ENCODE measurements around the gene CBX4.

CBX4 gene

DNA sequence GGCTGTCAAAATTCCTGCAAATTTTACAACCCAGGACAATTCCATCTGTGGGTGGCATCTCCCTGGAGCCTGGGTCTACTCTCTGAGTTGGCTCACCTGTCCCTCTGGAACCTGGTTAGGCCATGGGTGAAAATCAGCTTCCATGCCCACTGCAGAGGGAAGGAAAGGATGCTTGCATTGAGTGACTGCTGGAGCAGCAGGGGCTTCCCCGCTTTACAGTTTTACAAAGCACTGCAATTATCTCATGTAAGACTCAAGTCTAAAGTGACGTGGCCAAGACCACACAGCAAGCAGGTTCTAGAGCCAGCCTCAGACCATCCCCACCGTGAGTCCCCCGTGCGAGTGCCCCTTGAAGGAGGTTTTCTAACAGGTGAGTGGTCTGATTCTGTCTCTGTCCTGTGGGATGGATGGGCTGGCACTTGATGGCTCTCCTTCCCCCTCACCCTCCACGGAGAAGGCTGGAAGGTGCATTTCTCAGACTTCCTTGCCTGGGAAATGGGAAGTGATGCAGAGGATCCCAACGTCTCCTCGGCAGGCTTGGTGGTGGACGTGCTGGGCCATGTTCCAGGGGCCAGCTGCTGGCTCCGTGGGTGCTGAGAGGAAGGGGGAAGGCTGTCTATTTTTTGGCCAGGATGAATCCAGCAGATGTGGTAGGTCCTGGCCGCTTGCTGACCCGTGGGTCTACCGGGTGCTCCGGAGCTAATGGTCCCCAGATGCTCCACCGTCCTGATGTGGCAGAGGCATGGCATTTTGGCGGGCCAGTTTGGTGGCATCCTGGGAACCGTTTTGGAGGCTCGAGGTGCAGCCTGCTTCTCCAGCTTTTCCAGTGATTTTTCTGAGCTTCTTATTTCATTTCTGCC lies 26.3 kb upstream of the CBX4 start:
- Histone ChIP-seq H3K4me3 (ENCODE audit: insufficient read length, low read depth) (no peak overlapping the region), H3K9me3 (ENCODE audit: insufficient read depth, low read length) (no peaks in the 10 kb centered on the region), H3K4me1 (ENCODE audit: insufficient read depth, insufficient read length) (peaks cover 25% of the 10 kb centered on the region), H3K9ac (ENCODE audit: insufficient read length, low read depth) (no peak overlapping the region), H3K36me3 (ENCODE audit: insufficient read depth, insufficient read length, low read length) (no peaks in the 10 kb centered on the region), H3K27me3 (ENCODE audit: insufficient read depth, insufficient read length) (no peaks in the 10 kb centered on the region)
- no peak for DNase-seq (ENCODE audit: low read depth, low spot score)
- TF ChIP-seq SUZ12 (IDR thresholded peaks at IDR 0.05; ENCODE audit: extremely low read depth, insufficient read depth, insufficient read length) (no peak), ZNF274 (IDR thresholded peaks at IDR 0.05; ENCODE audit: low read depth, low read length) (no peak), YY1 (IDR thresholded peaks at IDR 0.05; ENCODE audit: insufficient read depth, insufficient read length) (no peak)

DNA sequence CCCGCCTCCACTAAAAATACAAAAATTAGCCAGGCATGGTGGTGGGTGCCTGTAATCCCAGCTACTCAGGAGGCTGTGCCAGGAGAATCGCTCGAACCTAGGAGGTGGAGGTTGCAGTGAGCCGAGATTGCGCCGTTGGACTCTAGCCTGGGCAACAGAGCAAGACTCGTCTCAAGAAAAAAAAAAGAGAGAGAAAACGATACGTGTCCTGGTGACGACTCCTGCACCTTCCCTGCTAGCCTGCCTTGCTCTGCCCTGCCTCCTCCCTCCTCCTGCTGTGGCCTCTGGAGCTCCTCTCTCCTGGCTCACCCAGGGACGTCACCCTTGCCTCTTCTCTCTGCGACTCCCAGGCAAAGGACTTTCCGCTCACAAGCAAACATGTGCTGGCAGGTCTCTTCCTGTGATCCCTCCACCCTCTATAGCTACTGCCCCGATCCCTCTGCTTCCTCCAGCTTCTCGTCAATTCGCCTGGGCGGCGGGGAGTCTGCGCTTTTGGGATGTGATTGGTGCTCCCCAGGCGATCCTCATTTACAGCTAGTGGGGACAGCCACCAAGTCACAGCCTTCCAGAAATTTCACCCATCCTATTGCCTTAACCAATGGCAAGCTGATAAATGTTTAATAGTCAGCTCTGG lies 25.5 kb upstream of the CBX4 start:
- TF ChIP-seq ZNF274 (IDR thresholded peaks at IDR 0.05; ENCODE audit: low read depth, low read length) (no peak), SUZ12 (IDR thresholded peaks at IDR 0.05; ENCODE audit: extremely low read depth, insufficient read depth, insufficient read length) (no peak), YY1 (IDR thresholded peaks at IDR 0.05; ENCODE audit: insufficient read depth, insufficient read length) (no peak)

DNA sequence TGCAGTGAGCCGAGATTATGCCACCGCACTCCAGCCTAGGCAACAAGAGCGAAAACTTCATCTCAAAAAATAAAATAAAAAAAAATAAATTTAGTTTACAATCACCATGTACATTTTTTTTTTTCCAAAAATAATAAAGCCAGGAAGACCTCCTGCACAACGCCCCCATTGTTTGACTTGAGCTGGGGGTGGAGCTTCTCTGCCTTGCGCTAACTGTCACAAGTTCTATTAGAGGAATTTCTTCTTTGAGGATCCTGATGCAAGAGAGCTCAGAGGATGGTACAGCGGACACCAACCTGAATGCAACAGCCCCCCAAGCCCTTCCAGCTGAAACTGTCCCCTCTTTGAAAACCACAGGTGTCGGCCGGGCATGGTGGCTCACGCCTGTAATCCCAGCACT lies 24.9 kb upstream of the CBX4 start:
- Histone ChIP-seq H3K27me3 (ENCODE audit: insufficient read depth, insufficient read length) (no peaks in the 10 kb centered on the region), H3K9ac (ENCODE audit: insufficient read length, low read depth) (no peak overlapping the region), H3K36me3 (ENCODE audit: insufficient read depth, insufficient read length, low read length) (no peaks in the 10 kb centered on the region), H3K4me3 (ENCODE audit: insufficient read length, low read depth) (no peak overlapping the region), H3K4me1 (ENCODE audit: insufficient read depth, insufficient read length) (peaks cover 25% of the 10 kb centered on the region), H3K9me3 (ENCODE audit: insufficient read depth, low read length) (no peaks in the 10 kb centered on the region)
- TF ChIP-seq ZNF274 (IDR thresholded peaks at IDR 0.05; ENCODE audit: low read depth, low read length) (no peak), SUZ12 (IDR thresholded peaks at IDR 0.05; ENCODE audit: extremely low read depth, insufficient read depth, insufficient read length) (no peak), YY1 (IDR thresholded peaks at IDR 0.05; ENCODE audit: insufficient read depth, insufficient read length) (no peak)
- no peak for DNase-seq (ENCODE audit: low read depth, low spot score)

More for the DNA sequence above, 25.5 kb upstream of the CBX4 start:
- H3K36me3 ChIP-seq (ENCODE audit: insufficient read depth, insufficient read length, low read length) = no peaks in the 10 kb centered on the region
- H3K9ac ChIP-seq (ENCODE audit: insufficient read length, low read depth) = no peak overlapping the region
- no peak overlapping the region for H3K4me3 ChIP-seq (ENCODE audit: insufficient read length, low read depth)
- no peaks in the 10 kb centered on the region for H3K9me3 ChIP-seq (ENCODE audit: insufficient read depth, low read length)
- DNase-seq (ENCODE audit: low read depth, low spot score) = no peak
- H3K4me1 ChIP-seq (ENCODE audit: insufficient read depth, insufficient read length) = peaks cover 25% of the 10 kb centered on the region
- no peaks in the 10 kb centered on the region for H3K27me3 ChIP-seq (ENCODE audit: insufficient read depth, insufficient read length)

GRCh38 chr17:79862771-79863440 lies 23.7 kb upstream of the CBX4 start:
- Histone ChIP-seq H3K4me3 (ENCODE audit: insufficient read length, low read depth) (no peak overlapping the region), H3K4me1 (ENCODE audit: insufficient read depth, insufficient read length) (peaks cover 25% of the 10 kb centered on the region), H3K9ac (ENCODE audit: insufficient read length, low read depth) (no peak overlapping the region), H3K9me3 (ENCODE audit: insufficient read depth, low read length) (no peaks in the 10 kb centered on the region), H3K27me3 (ENCODE audit: insufficient read depth, insufficient read length) (no peaks in the 10 kb centered on the region), H3K36me3 (ENCODE audit: insufficient read depth, insufficient read length, low read length) (no peaks in the 10 kb centered on the region)
- no peak for TF ChIP-seq ZNF274 (IDR thresholded peaks at IDR 0.05; ENCODE audit: low read depth, low read length)
- no peak for TF ChIP-seq YY1 (IDR thresholded peaks at IDR 0.05; ENCODE audit: insufficient read depth, insufficient read length)
- TF ChIP-seq SUZ12 (IDR thresholded peaks at IDR 0.05; ENCODE audit: extremely low read depth, insufficient read depth, insufficient read length) = no peak
- no peak for DNase-seq (ENCODE audit: low read depth, low spot score)

GRCh38 chr17:79862238-79862637 lies 23.0 kb upstream of the CBX4 start:
- no peaks in the 10 kb centered on the region for H3K36me3 ChIP-seq (ENCODE audit: insufficient read depth, insufficient read length, low read length)
- no peak for TF ChIP-seq SUZ12 (IDR thresholded peaks at IDR 0.05; ENCODE audit: extremely low read depth, insufficient read depth, insufficient read length)
- no peak for TF ChIP-seq ZNF274 (IDR thresholded peaks at IDR 0.05; ENCODE audit: low read depth, low read length)
- TF ChIP-seq YY1 (IDR thresholded peaks at IDR 0.05; ENCODE audit: insufficient read depth, insufficient read length) = no peak
- H3K4me3 ChIP-seq (ENCODE audit: insufficient read length, low read depth) = no peak overlapping the region
- no peak overlapping the region for H3K9ac ChIP-seq (ENCODE audit: insufficient read length, low read depth)
- H3K4me1 ChIP-seq (ENCODE audit: insufficient read depth, insufficient read length) = peaks cover 25% of the 10 kb centered on the region
- DNase-seq (ENCODE audit: low read depth, low spot score) = no peak
- no peaks in the 10 kb centered on the region for H3K27me3 ChIP-seq (ENCODE audit: insufficient read depth, insufficient read length)
- no peaks in the 10 kb centered on the region for H3K9me3 ChIP-seq (ENCODE audit: insufficient read depth, low read length)

- no peak for DNase-seq (ENCODE audit: low read depth, low spot score)
- H3K4me1 ChIP-seq (ENCODE audit: insufficient read depth, insufficient read length) = peaks cover 25% of the 10 kb centered on the region
- H3K9ac ChIP-seq (ENCODE audit: insufficient read length, low read depth) = no peak overlapping the region
- H3K9me3 ChIP-seq (ENCODE audit: insufficient read depth, low read length) = no peaks in the 10 kb centered on the region
- H3K36me3 ChIP-seq (ENCODE audit: insufficient read depth, insufficient read length, low read length) = no peaks in the 10 kb centered on the region
- H3K4me3 ChIP-seq (ENCODE audit: insufficient read length, low read depth) = no peak overlapping the region
- H3K27me3 ChIP-seq (ENCODE audit: insufficient read depth, insufficient read length) = no peaks in the 10 kb centered on the region
- TF ChIP-seq ZNF274 (IDR thresholded peaks at IDR 0.05; ENCODE audit: low read depth, low read length) (no peak), YY1 (IDR thresholded peaks at IDR 0.05; ENCODE audit: insufficient read depth, insufficient read length) (no peak)
Measured at GRCh38 chr17:79861413-79862216, 22.4 kb upstream of the CBX4 start.
